ENCODE measurements around the gene FMR1NB. TPM values are rescaled to one million over a fixed set of nuclear protein-coding genes. Genes with fewer than 3 reads are reported as not detected.

FMR1NB gene
- total and polyA plus RNA-seq, 2 of the 13 experiments (the other 11 are each of a cell fraction or from before 2014, with no cell fraction given): not detected

- no peaks in the 10 kb centered on the region for H3K27me3 ChIP-seq (ENCODE audit: control insufficient read depth in 1 of 2, insufficient read depth in 2 of 2, low read length in 2 of 2)
- H3K4me2 ChIP-seq (ENCODE audit: low read depth, low read length): no peak overlapping the region
- intact Hi-C loops (cut with micrococcal nuclease; ENCODE audit: unreplicated experiment): loop anchor here (1.0 kb wide), 1 partner anchor 18 kb away; no protein-coding TSS in a partner anchor
- in situ Hi-C loops (cut with HindIII; ENCODE audit: extremely low pct_ligation_motif_present, low pct_unique_long_range_greater_than_20kb): no loop called here
- H3K4me3 ChIP-seq (replicated peaks in 1 of 3; ENCODE audit: insufficient read depth in 1 of 3, low read depth in 2 of 3, low read length in 3 of 3): no peak overlapping the region
- no peaks in the 10 kb centered on the region for H3K79me2 ChIP-seq (ENCODE audit: insufficient read depth, low read length)
- no peak for DNase-seq (ENCODE audit: low spot score)
- BruUV-seq (replicated peaks): no TSS peak
- no peaks in the 10 kb centered on the region for H4K20me1 ChIP-seq (ENCODE audit: insufficient read depth, low read length)
- H2AFZ ChIP-seq (ENCODE audit: low read length): no peak overlapping the region
- no peak overlapping the region for H3K27ac ChIP-seq (ENCODE audit: extremely low read length, insufficient read depth, low read length)
- no peak overlapping the region for H3K9ac ChIP-seq (ENCODE audit: insufficient read depth, low read depth, low read length)
- WGBS (ENCODE audit: low lambda C conversion rate): 81% methylated on average over 1 of the region's 1 CpG
- H3K36me3 ChIP-seq (replicated peaks in 1 of 2; ENCODE audit: control insufficient read depth in 1 of 2, insufficient read depth in 2 of 2, low read length in 2 of 2): peaks cover 1 to 26% of the 10 kb centered on the region in 2 experiments; a peak in 2 of 5 replicates
- ChIA-PET POLR2A (no interaction called here), CTCF (ENCODE audit: low intra/inter-chr PET ratio, low total read pairs) (no interaction called here)
- no peaks in the 10 kb centered on the region for H3K9me3 ChIP-seq (ENCODE audit: low read length)
- TF ChIP-seq ZNF430 (CRISPR knock-in tag; IDR thresholded peaks at IDR 0.05): no peak
- TF ChIP-seq AHDC1 (CRISPR knock-in tag; IDR thresholded peaks at IDR 0.05; ENCODE audit: borderline replicate concordance): no peak
- no peak for TF ChIP-seq ZSCAN21 (CRISPR knock-in tag; IDR thresholded peaks at IDR 0.05; ENCODE audit: borderline replicate concordance)
- no peak for TF ChIP-seq ZNF781 (CRISPR knock-in tag; IDR thresholded peaks at IDR 0.05; ENCODE audit: borderline replicate concordance, not compliant biosample characterization)
- TF ChIP-seq SALL1 (CRISPR knock-in tag; IDR thresholded peaks at IDR 0.05): no peak
- TF ChIP-seq ZNF713 (CRISPR knock-in tag; IDR thresholded peaks at IDR 0.05): no peak
- TF ChIP-seq SALL2 (CRISPR knock-in tag; IDR thresholded peaks at IDR 0.05): no peak
- TF ChIP-seq TEAD3 (CRISPR knock-in tag; optimal IDR thresholded peaks at IDR 0.05; ENCODE audit: borderline replicate concordance): no peak
- TF ChIP-seq CCDC6 (CRISPR knock-in tag; IDR thresholded peaks at IDR 0.05): no peak
- ATAC-seq: no peak
- H3K4me1 ChIP-seq (ENCODE audit: insufficient read depth, low read length): no peaks in the 10 kb centered on the region
- no peak for FAIRE-seq
Measured at GRCh38 chrX:147933815-147934214, 47.3 kb upstream of the FMR1NB start.
